Glutamatergic neuron (in vitro differentiated cells): ENCODE data around the gene HYAL3. TPM values are rescaled to one million over a fixed set of nuclear protein-coding genes. Genes with fewer than 3 reads are reported as not detected.
A peak's percentile ranks its signal among the peaks of the same experiment; 100 is the strongest.

Experiments
- DNase-seq: peaks from one replicate; pipeline ENCODE4 v3.0.0; 2022
- H3K27ac Mint-ChIP-seq: one replicate; pipeline ENCODE4 v1.8.0; 2020; ENCODE audit warnings: mild to moderate bottlenecking, mixed read lengths, inconsistent platforms; ENCODE audit not compliant: unreplicated experiment
- H3K27me3 Mint-ChIP-seq: one replicate; pipeline ENCODE4 v1.8.0; 2020; ENCODE audit warnings: mild to moderate bottlenecking, moderate library complexity, mixed read lengths, inconsistent platforms; ENCODE audit not compliant: unreplicated experiment
- H3K36me3 Mint-ChIP-seq: one replicate; pipeline ENCODE4 v1.8.0; 2020; ENCODE audit warnings: mild to moderate bottlenecking, mixed read lengths, inconsistent platforms; ENCODE audit not compliant: unreplicated experiment
- H3K4me1 Mint-ChIP-seq: one replicate; pipeline ENCODE4 v1.8.0; 2020; ENCODE audit warnings: mild to moderate bottlenecking, low read depth, mixed read lengths, inconsistent platforms; ENCODE audit not compliant: unreplicated experiment
- H3K4me3 Mint-ChIP-seq: one replicate; pipeline ENCODE4 v1.8.0; 2020; ENCODE audit warnings: mild to moderate bottlenecking, mixed read lengths, inconsistent platforms; ENCODE audit not compliant: unreplicated experiment
- H3K9me3 Mint-ChIP-seq: one replicate; pipeline ENCODE4 v1.8.0; 2020; ENCODE audit warnings: mild to moderate bottlenecking, moderate library complexity, mixed read lengths, inconsistent platforms; ENCODE audit not compliant: unreplicated experiment
- CTCF ChIP-seq: fragments of 200-600 bp; sonication (generic); IDR thresholded peaks from one replicate; pipeline ENCODE4 v1.5.0; 2021; ENCODE audit not compliant: partially characterized antibody, unreplicated experiment
- total RNA-seq: library from RNA; stranded (reverse); fragmentation: NEBNext Ultra II Directional; extraction: Animal tissue kit (Norgen Biotek cat#: 25700); gene quantifications from one replicate; pipeline ENCODE4 v1.2.1, GENCODE V29; 2021; ENCODE audit not compliant: unreplicated experiment

HYAL3 gene
- total RNA-seq, 1 donor from 2014 or later: 6.9 TPM

GRCh38 chr3:50266017-50266416, 33.2 kb downstream of the HYAL3 start:
- peaks cover 11% of the 10 kb centered on the region for H3K27me3 Mint-ChIP-seq
- peaks cover 8% of the 10 kb centered on the region for H3K9me3 Mint-ChIP-seq
- no peak overlapping the region for H3K27ac Mint-ChIP-seq
- TF ChIP-seq CTCF: no peak
- no peaks in the 10 kb centered on the region for H3K36me3 Mint-ChIP-seq
- DNase-seq: no peak
- peaks cover 9% of the 10 kb centered on the region for H3K4me1 Mint-ChIP-seq
- peak overlapping the region; percentile 42 for H3K4me3 Mint-ChIP-seq

- DNase-seq: no peak
- H3K27me3 Mint-ChIP-seq: peaks cover 11% of the 10 kb centered on the region
- H3K4me3 Mint-ChIP-seq: peak overlapping the region; percentile 42
- TF ChIP-seq CTCF: no peak
- peaks cover 8% of the 10 kb centered on the region for H3K9me3 Mint-ChIP-seq
- peaks cover 9% of the 10 kb centered on the region for H3K4me1 Mint-ChIP-seq
- H3K36me3 Mint-ChIP-seq: no peaks in the 10 kb centered on the region
- H3K27ac Mint-ChIP-seq: no peak overlapping the region
Observed at GRCh38 chr3:50265571-50265970, 33.6 kb downstream of the HYAL3 start.

- no peak for TF ChIP-seq CTCF
- Mint-ChIP-seq H3K4me3 (no peak overlapping the region), H3K27ac (no peak overlapping the region), H3K4me1 (peaks cover 9% of the 10 kb centered on the region), H3K9me3 (peaks cover 8% of the 10 kb centered on the region), H3K27me3 (peaks cover 11% of the 10 kb centered on the region), H3K36me3 (no peaks in the 10 kb centered on the region)
- DNase-seq: no peak
Observed at GRCh38 chr3:50264964-50265485, 34.2 kb downstream of the HYAL3 start.

GRCh38 chr3:50264383-50264963, 34.7 kb downstream of the HYAL3 start:
- TF ChIP-seq CTCF: no peak
- Mint-ChIP-seq H3K27ac (no peak overlapping the region), H3K4me3 (no peak overlapping the region), H3K9me3 (peaks cover 11% of the 10 kb centered on the region), H3K36me3 (no peaks in the 10 kb centered on the region), H3K27me3 (peaks cover 15% of the 10 kb centered on the region), H3K4me1 (peaks cover 9% of the 10 kb centered on the region)
- peak; percentile 62 for DNase-seq
